Naive thymus-derived CD4-positive, alpha-beta T cell (primary cell): ENCODE data around the gene ZBTB20. TPM values are rescaled to one million over a fixed set of nuclear protein-coding genes. Genes with fewer than 3 reads are reported as not detected.

ENCODE experiments used
- ATAC-seq: fragments of 150-1000 bp; cut with Tn5 transposase; 2 replicates; pipeline ENCODE4 v1.10.0; 2021; ENCODE audit warnings: mild to moderate bottlenecking, moderate library complexity
- CTCF ChIA-PET: fragments of 350-600 bp; sonication (Branson Sonifier 250); formaldehyde crosslinking; loops from one replicate; lab custom pipeline; 2021; ENCODE audit warnings: antibody characterized with exemption; lab: Charles Lee
- POLR2A ChIA-PET: fragments of 350-600 bp; sonication (Branson Sonifier 250); formaldehyde crosslinking; loops from one replicate; lab custom pipeline; 2021; ENCODE audit warnings: antibody characterized with exemption, inconsistent platforms; lab: Charles Lee
- DNase-seq, 9 donors: peaks; one replicate each; pipeline versions ENCODE4 v3.0.0 to v3.0.0-alpha.2; 2020 to 2022; ENCODE audit warnings: mixed read lengths in 1 of 9
- H3K27ac ChIP-seq: one replicate; pipeline ENCODE4 v1.7.0; 2013; ENCODE audit warnings: mild to moderate bottlenecking, low read depth, low read length, moderate library complexity
- H3K27me3 ChIP-seq, 2 donors: one replicate each; pipeline ENCODE4 v1.7.0; 2013; ENCODE audit warnings: low read length in 2 of 2, mild to moderate bottlenecking in 2 of 2, moderate library complexity in 2 of 2; ENCODE audit not compliant: control insufficient read depth in 2 of 2, insufficient read depth in 2 of 2
- H3K36me3 ChIP-seq, 3 experiments: 1 replicate in 2 of 3; 2 replicates in 1 of 3; pipeline ENCODE4 v1.7.0; 2013; ENCODE audit warnings: low read length in 3 of 3, mild to moderate bottlenecking in 3 of 3, moderate library complexity in 1 of 3; ENCODE audit not compliant: insufficient read depth in 3 of 3, control insufficient read depth in 2 of 3
- H3K4me1 ChIP-seq, 2 donors: one replicate each; pipeline ENCODE4 v1.7.0; 2013; ENCODE audit warnings: low read length in 2 of 2, mild to moderate bottlenecking in 2 of 2, moderate library complexity in 1 of 2; ENCODE audit not compliant: control insufficient read depth in 2 of 2, insufficient read depth in 2 of 2
- H3K4me3 ChIP-seq: 2 replicates; pipeline ENCODE4 v1.7.0; 2013; ENCODE audit warnings: mild to moderate bottlenecking, low read length
- H3K9me3 ChIP-seq, 3 experiments: 1 replicate in 2 of 3; 2 replicates in 1 of 3; pipeline ENCODE4 v1.7.0; 2013; ENCODE audit warnings: low read length in 3 of 3; ENCODE audit not compliant: control insufficient read depth in 2 of 3
- H3K27ac Mint-ChIP-seq, 9 donors: one replicate each; pipeline ENCODE4 v1.8.0; 2020 to 2022; ENCODE audit warnings: mixed read lengths in 9 of 9, mild to moderate bottlenecking in 8 of 9, moderate library complexity in 5 of 9, inconsistent platforms in 2 of 9
- H3K27me3 Mint-ChIP-seq, 5 donors: one replicate each; pipeline ENCODE4 v1.8.0; 2021 to 2022; ENCODE audit warnings: mixed read lengths in 5 of 5, mild to moderate bottlenecking in 1 of 5
- H3K36me3 Mint-ChIP-seq, 5 donors: one replicate each; pipeline ENCODE4 v1.8.0; 2020 to 2022; ENCODE audit warnings: mixed read lengths in 5 of 5, mild to moderate bottlenecking in 3 of 5, inconsistent platforms in 1 of 5
- H3K4me1 Mint-ChIP-seq, 7 donors: one replicate each; pipeline ENCODE4 v1.8.0; 2020 to 2022; ENCODE audit warnings: mixed read lengths in 7 of 7, mild to moderate bottlenecking in 3 of 7, inconsistent platforms in 1 of 7
- H3K4me3 Mint-ChIP-seq, 10 donors: one replicate each; pipeline ENCODE4 v1.8.0; 2020 to 2022; ENCODE audit warnings: mild to moderate bottlenecking in 10 of 10, mixed read lengths in 10 of 10, moderate library complexity in 6 of 10, inconsistent platforms in 2 of 10
- H3K9me3 Mint-ChIP-seq, 11 donors: one replicate each; pipeline ENCODE4 v1.8.0; 2020 to 2022; ENCODE audit warnings: mixed read lengths in 11 of 11, mild to moderate bottlenecking in 4 of 11, inconsistent platforms in 1 of 11, moderate library complexity in 1 of 11
- intact Hi-C, 2 donors: fragments of 100-400 bp; cut with micrococcal nuclease; formaldehyde crosslinking; loops; one replicate each; pipeline ENCODE4 v1.15.1; 2023
- polyA plus RNA-seq, 2 donors: library from polyadenylated mRNA; unstranded; fragments of 300-500 nt; fragmentation: Illumina TruSeq; gene quantifications; one replicate each; pipeline ENCODE4 v1.2.3, GENCODE V29; 2021
- total RNA-seq, 6 experiments: library from RNA in 5 of 6; stranded (reverse) in 5 of 6; gene quantifications; 1 replicate in 5 of 6; 2 replicates in 1 of 6; pipeline ENCODE4 v1.2.3 and lab custom pipeline; 2021 to 2026

ZBTB20 gene
- total and polyA plus RNA-seq, 7 experiments from 2014 or later, result 14.9 to 69.5 (median 59.2) TPM

- Mint-ChIP-seq H3K36me3 (peaks cover 0 to 1% (median 0%) of the 10 kb centered on the region in 5 donors), H3K27me3 (peaks cover 0 to 13% (median 0%) of the 10 kb centered on the region in 5 donors)
- CTCF ChIA-PET, result no interaction called here
Observed at GRCh38 chr3:114453361-114453780, 693.7 kb downstream of the ZBTB20 start.

GRCh38 chr3:114452937-114453336, 694.2 kb downstream of the ZBTB20 start:
- H3K27me3 ChIP-seq, result no peaks in the 10 kb centered on the region
- no peaks in the 10 kb centered on the region for H3K9me3 ChIP-seq
- no peak overlapping the region for H3K4me3 ChIP-seq
- POLR2A ChIA-PET, result no interaction called here
- CTCF ChIA-PET, result no interaction called here
- H3K4me3 Mint-ChIP-seq, result no peak overlapping the region
- H3K36me3 ChIP-seq, result no peaks in the 10 kb centered on the region
- H3K36me3 Mint-ChIP-seq, result peaks cover 0 to 4% (median 0%) of the 10 kb centered on the region in 5 donors
- ATAC-seq (no peak), DNase-seq (no peak)
- H3K27ac ChIP-seq, result no peak overlapping the region
- peaks cover 5 to 11% of the 10 kb centered on the region in 2 donors for H3K4me1 ChIP-seq
- no peak overlapping the region for H3K27ac Mint-ChIP-seq
- peaks cover 0 to 12% (median 9%) of the 10 kb centered on the region in 7 donors for H3K4me1 Mint-ChIP-seq
- H3K27me3 Mint-ChIP-seq, result peaks cover 0 to 13% (median 0%) of the 10 kb centered on the region in 5 donors
- H3K9me3 Mint-ChIP-seq, result peaks cover 0 to 2% (median 0%) of the 10 kb centered on the region in 11 donors
- intact Hi-C loops, result no loop called here

More at GRCh38 chr3:114453361-114453780, 693.7 kb downstream of the ZBTB20 start:
- intact Hi-C loops, result no loop called here
- H3K27ac ChIP-seq, result no peak overlapping the region
- peaks cover 5 to 11% of the 10 kb centered on the region in 2 donors for H3K4me1 ChIP-seq
- Mint-ChIP-seq H3K4me1 (peaks cover 0 to 13% (median 10%) of the 10 kb centered on the region in 7 donors), H3K4me3 (peak overlapping the region in 3 of 10 donors; percentile 8 to 37 (median 26)), H3K27ac (no peak overlapping the region), H3K9me3 (peaks cover 0 to 2% (median 0%) of the 10 kb centered on the region in 11 donors)
- POLR2A ChIA-PET, result no interaction called here
- no peaks in the 10 kb centered on the region for H3K9me3 ChIP-seq
- DNase-seq, result no peak
- no peak overlapping the region for H3K4me3 ChIP-seq
- ATAC-seq, result no peak
- H3K27me3 ChIP-seq, result no peaks in the 10 kb centered on the region
- no peaks in the 10 kb centered on the region for H3K36me3 ChIP-seq

GRCh38 chr3:114452256-114452655, 694.8 kb downstream of the ZBTB20 start:
- H3K4me3 Mint-ChIP-seq, result no peak overlapping the region
- Histone ChIP-seq H3K27me3 (no peaks in the 10 kb centered on the region), H3K4me1 (peaks cover 5 to 11% of the 10 kb centered on the region in 2 donors), H3K9me3 (no peaks in the 10 kb centered on the region), H3K36me3 (no peaks in the 10 kb centered on the region), H3K4me3 (no peak overlapping the region), H3K27ac (no peak overlapping the region)
- POLR2A ChIA-PET, result no interaction called here
- ATAC-seq, result no peak
- peaks cover 0 to 15% (median 6%) of the 10 kb centered on the region in 7 donors for H3K4me1 Mint-ChIP-seq
- CTCF ChIA-PET, result interaction anchor here (1.1 kb wide), 1 partner anchor 11 kb away, joined by 3 read pairs; no protein-coding TSS in a partner anchor
- no peak for DNase-seq
- peaks cover 0 to 4% (median 0%) of the 10 kb centered on the region in 5 donors for H3K36me3 Mint-ChIP-seq
- H3K27ac Mint-ChIP-seq, result no peak overlapping the region
- H3K27me3 Mint-ChIP-seq, result peaks cover 0 to 13% (median 0%) of the 10 kb centered on the region in 5 donors
- intact Hi-C loops, result no loop called here
- H3K9me3 Mint-ChIP-seq, result peaks cover 0 to 2% (median 0%) of the 10 kb centered on the region in 11 donors

- Mint-ChIP-seq H3K9me3 (peaks cover 0 to 2% (median 0%) of the 10 kb centered on the region in 11 donors), H3K27me3 (peaks cover 0 to 13% (median 0%) of the 10 kb centered on the region in 5 donors), H3K36me3 (peaks cover 0 to 4% (median 0%) of the 10 kb centered on the region in 5 donors), H3K4me1 (peaks cover 0 to 15% (median 5%) of the 10 kb centered on the region in 7 donors), H3K4me3 (no peak overlapping the region), H3K27ac (no peak overlapping the region)
- DNase-seq (no peak), ATAC-seq (no peak)
- H3K27me3 ChIP-seq, result no peaks in the 10 kb centered on the region
- no peak overlapping the region for H3K4me3 ChIP-seq
- H3K4me1 ChIP-seq, result peaks cover 5 to 11% of the 10 kb centered on the region in 2 donors
- intact Hi-C loops, result no loop called here
- H3K36me3 ChIP-seq, result no peaks in the 10 kb centered on the region
- CTCF ChIA-PET, result interaction anchor here (0.6 to 1.1 kb wide), 2 partner anchors 11 to 27 kb away, joined by 3 read pairs; no protein-coding TSS in a partner anchor
- POLR2A ChIA-PET, result no interaction called here
- H3K27ac ChIP-seq, result no peak overlapping the region
- H3K9me3 ChIP-seq, result no peaks in the 10 kb centered on the region
Observed at GRCh38 chr3:114451561-114452018, 695.5 kb downstream of the ZBTB20 start.

- ATAC-seq (no peak), DNase-seq (no peak)
- Histone ChIP-seq H3K4me3 (no peak overlapping the region), H3K4me1 (peaks cover 5 to 11% of the 10 kb centered on the region in 2 donors), H3K27me3 (no peaks in the 10 kb centered on the region), H3K36me3 (no peaks in the 10 kb centered on the region), H3K27ac (no peak overlapping the region), H3K9me3 (no peaks in the 10 kb centered on the region)
- ChIA-PET CTCF (interaction anchor here (0.6 to 1.1 kb wide), 2 partner anchors 12 to 26 kb away, joined by 3 read pairs; no protein-coding TSS in a partner anchor), POLR2A (no interaction called here)
- Mint-ChIP-seq H3K4me1 (peaks cover 0 to 15% (median 5%) of the 10 kb centered on the region in 7 donors), H3K27ac (peak overlapping the region in 2 of 9 donors; percentile 56 to 74), H3K4me3 (no peak overlapping the region), H3K36me3 (peaks cover 0 to 4% (median 0%) of the 10 kb centered on the region in 5 donors), H3K27me3 (peaks cover 0 to 13% (median 0%) of the 10 kb centered on the region in 5 donors), H3K9me3 (peaks cover 0 to 2% (median 0%) of the 10 kb centered on the region in 11 donors)
- intact Hi-C loops, result no loop called here
Observed at GRCh38 chr3:114451051-114451451, 696.0 kb downstream of the ZBTB20 start.

GRCh38 chr3:114450008-114450596, 697.0 kb downstream of the ZBTB20 start:
- H3K36me3 ChIP-seq, result no peaks in the 10 kb centered on the region
- H3K27me3 ChIP-seq, result no peaks in the 10 kb centered on the region
- CTCF ChIA-PET, result no interaction called here
- Mint-ChIP-seq H3K4me3 (no peak overlapping the region), H3K36me3 (peaks cover 0 to 4% (median 0%) of the 10 kb centered on the region in 5 donors), H3K27ac (no peak overlapping the region), H3K27me3 (peaks cover 0 to 13% (median 0%) of the 10 kb centered on the region in 5 donors), H3K9me3 (peaks cover 0 to 2% (median 0%) of the 10 kb centered on the region in 11 donors), H3K4me1 (peaks cover 0 to 15% (median 5%) of the 10 kb centered on the region in 7 donors)
- POLR2A ChIA-PET, result no interaction called here
- no peaks in the 10 kb centered on the region for H3K9me3 ChIP-seq
- no peak overlapping the region for H3K4me3 ChIP-seq
- ATAC-seq, result no peak
- peaks cover 5 to 11% of the 10 kb centered on the region in 2 donors for H3K4me1 ChIP-seq
- H3K27ac ChIP-seq, result no peak overlapping the region
- intact Hi-C loops, result no loop called here
- no peak for DNase-seq
